Nephron (organoid): ENCODE results near the gene TECR.
"Not testable (repeated sequence)": the region's sequence is repeated elsewhere in the genome, so short reads cannot be mapped to it uniquely, and the experiment has no call there.

Experiments
- H3K27ac Mint-ChIP-seq, 3 experiments: 2 replicates each; pipeline ENCODE4 v1.8.0; 2020; ENCODE audit warnings: mixed read lengths in 3 of 3, mild to moderate bottlenecking in 2 of 3, moderate library complexity in 1 of 3
- H3K27me3 Mint-ChIP-seq: 2 replicates; pipeline ENCODE4 v1.8.0; 2021; ENCODE audit warnings: low read depth, mild to moderate bottlenecking, moderate library complexity, mixed read lengths
- H3K36me3 Mint-ChIP-seq: 2 replicates; pipeline ENCODE4 v1.8.0; 2020; ENCODE audit warnings: low read depth, mixed read lengths
- H3K4me1 Mint-ChIP-seq: 2 replicates; pipeline ENCODE4 v1.8.0; 2020; ENCODE audit warnings: mixed read lengths
- H3K4me3 Mint-ChIP-seq, 3 experiments: 2 replicates each; pipeline ENCODE4 v1.8.0; 2020; ENCODE audit warnings: mild to moderate bottlenecking in 3 of 3, mixed read lengths in 3 of 3, moderate library complexity in 2 of 3
- H3K9me3 Mint-ChIP-seq: 2 replicates; pipeline ENCODE4 v1.8.0; 2020; ENCODE audit warnings: mixed read lengths
- CTCF ChIP-seq, 3 experiments: fragments of 200-600 bp; sonication (generic); IDR thresholded peaks; one replicate each; pipeline ENCODE4 v1.5.0; 2021; ENCODE audit warnings: antibody characterized with exemption in 3 of 3; ENCODE audit not compliant: unreplicated experiment in 3 of 3

TECR gene

GRCh38 chr19:14603990-14604387 is 74.6 kb downstream of the TECR start:
- no peaks in the 10 kb centered on the region for H3K36me3 Mint-ChIP-seq

GRCh38 chr19:14606627-14607026 is 77.2 kb downstream of the TECR start:
- Mint-ChIP-seq H3K9me3 (peaks cover 6% of the 10 kb centered on the region), H3K36me3 (no peaks in the 10 kb centered on the region), H3K4me1 (no peaks in the 10 kb centered on the region), H3K27ac (no peak overlapping the region), H3K27me3 (peaks cover 14% of the 10 kb centered on the region), H3K4me3 (no peak overlapping the region)
- TF ChIP-seq CTCF (IDR thresholded peaks at IDR 0.05; ENCODE audit: unreplicated experiment in 3 of 3), result no peak

More at GRCh38 chr19:14603990-14604387, 74.6 kb downstream of the TECR start:
- Mint-ChIP-seq H3K9me3 (no peaks in the 10 kb centered on the region), H3K27me3 (peaks cover 7% of the 10 kb centered on the region), H3K4me3 (no peak overlapping the region), H3K27ac (no peak overlapping the region), H3K4me1 (no peaks in the 10 kb centered on the region)
- no peak for TF ChIP-seq CTCF (IDR thresholded peaks at IDR 0.05; ENCODE audit: unreplicated experiment in 3 of 3)

GRCh38 chr19:14611051-14611450 is 81.7 kb downstream of the TECR start:
- Mint-ChIP-seq H3K4me3 (no peak overlapping the region), H3K9me3 (peaks cover 11% of the 10 kb centered on the region), H3K36me3 (no peaks in the 10 kb centered on the region), H3K27me3 (peaks cover 16% of the 10 kb centered on the region), H3K4me1 (no peaks in the 10 kb centered on the region), H3K27ac (no peak overlapping the region)
- TF ChIP-seq CTCF (IDR thresholded peaks at IDR 0.05; ENCODE audit: unreplicated experiment in 3 of 3), result no peak

- H3K4me3 Mint-ChIP-seq, H3K36me3 Mint-ChIP-seq, H3K27ac Mint-ChIP-seq, H3K4me1 Mint-ChIP-seq: not testable (repeated sequence)
- Mint-ChIP-seq H3K27me3 (peaks cover 16% of the 10 kb centered on the region), H3K9me3 (peaks cover 16% of the 10 kb centered on the region)
Measured at GRCh38 chr19:14612242-14612641, 82.8 kb downstream of the TECR start.

GRCh38 chr19:14612657-14613056 is 83.3 kb downstream of the TECR start:
- Mint-ChIP-seq H3K4me1 (no peaks in the 10 kb centered on the region), H3K27me3 (peaks cover 16% of the 10 kb centered on the region), H3K36me3 (no peaks in the 10 kb centered on the region), H3K4me3 (no peak overlapping the region), H3K27ac (no peak overlapping the region), H3K9me3 (peaks cover 18% of the 10 kb centered on the region)
- no peak for TF ChIP-seq CTCF (IDR thresholded peaks at IDR 0.05; ENCODE audit: unreplicated experiment in 3 of 3)

- H3K27me3 Mint-ChIP-seq, result peaks cover 12% of the 10 kb centered on the region
- H3K4me1 Mint-ChIP-seq, H3K27ac Mint-ChIP-seq, H3K36me3 Mint-ChIP-seq, H3K4me3 Mint-ChIP-seq: not testable (repeated sequence)
- peaks cover 20% of the 10 kb centered on the region for H3K9me3 Mint-ChIP-seq
Measured at GRCh38 chr19:14613399-14614098, 84.2 kb downstream of the TECR start.

GRCh38 chr19:14614099-14614412 is 84.7 kb downstream of the TECR start:
- Mint-ChIP-seq H3K4me1 (no peaks in the 10 kb centered on the region), H3K36me3 (no peaks in the 10 kb centered on the region), H3K27me3 (peaks cover 12% of the 10 kb centered on the region), H3K27ac (no peak overlapping the region), H3K4me3 (no peak overlapping the region), H3K9me3 (peaks cover 23% of the 10 kb centered on the region)
- no peak for TF ChIP-seq CTCF (IDR thresholded peaks at IDR 0.05; ENCODE audit: unreplicated experiment in 3 of 3)
